ENCODE measurements around the gene GAL. TPM values are rescaled to one million over a fixed set of nuclear protein-coding genes. Genes with fewer than 3 reads are reported as not detected.

GAL gene
- total RNA-seq, 2 donors from 2014 or later = 98.9 to 166 TPM

GRCh38 chr11:68687986-68688385 lies 3.6 kb downstream of the GAL start:
- H3K9me3 Mint-ChIP-seq = no peaks in the 10 kb centered on the region
- peak; percentile 45 for DNase-seq
- 94% methylated on average over 14 of the region's 14 CpGs for WGBS, 2 experiments (ENCODE audit: insufficient coverage in 1 of 2, insufficient read length in 1 of 2)
- no peak overlapping the region for H3K4me3 ChIP-seq (ENCODE audit: low read length)
- H3K36me3 ChIP-seq (ENCODE audit: control insufficient read depth, insufficient read depth, low read length) = peaks cover 48% of the 10 kb centered on the region
- peaks cover 24% of the 10 kb centered on the region for H3K27me3 Mint-ChIP-seq (ENCODE audit: insufficient read depth)
- H3K27me3 ChIP-seq (ENCODE audit: control insufficient read depth, insufficient read depth, low read length, poor library complexity, severe bottlenecking) = peaks cover 4% of the 10 kb centered on the region
- H3K36me3 Mint-ChIP-seq (ENCODE audit: low read depth) = peaks cover 26% of the 10 kb centered on the region
- H3K27ac ChIP-seq (ENCODE audit: low read depth, low read length) = no peak overlapping the region
- TF ChIP-seq CTCF (conservative IDR thresholded peaks at IDR 0.05) = no peak
- H3K4me3 Mint-ChIP-seq = no peak overlapping the region
- peak overlapping the region; percentile 65 for H3K27ac Mint-ChIP-seq
- H3K4me1 ChIP-seq (ENCODE audit: control insufficient read depth, insufficient read depth, low read length) = no peaks in the 10 kb centered on the region
- H3K9ac ChIP-seq (ENCODE audit: extremely low read depth, low read length, poor library complexity, severe bottlenecking) = no peak overlapping the region
- peaks cover 42% of the 10 kb centered on the region for H3K4me1 Mint-ChIP-seq
- no peaks in the 10 kb centered on the region for H3K9me3 ChIP-seq (ENCODE audit: control insufficient read depth, low read length)

GRCh38 chr11:68688881-68689280 lies 4.5 kb downstream of the GAL start:
- H3K36me3 ChIP-seq (ENCODE audit: control insufficient read depth, insufficient read depth, low read length) = peaks cover 48% of the 10 kb centered on the region
- Mint-ChIP-seq H3K36me3 (ENCODE audit: low read depth) (peaks cover 26% of the 10 kb centered on the region), H3K9me3 (no peaks in the 10 kb centered on the region), H3K27me3 (ENCODE audit: insufficient read depth) (peaks cover 16% of the 10 kb centered on the region), H3K4me3 (no peak overlapping the region), H3K4me1 (peaks cover 43% of the 10 kb centered on the region), H3K27ac (no peak overlapping the region)
- H3K27ac ChIP-seq (ENCODE audit: low read depth, low read length) = no peak overlapping the region
- no peaks in the 10 kb centered on the region for H3K9me3 ChIP-seq (ENCODE audit: control insufficient read depth, low read length)
- no peak for TF ChIP-seq CTCF (conservative IDR thresholded peaks at IDR 0.05)
- peaks cover 2% of the 10 kb centered on the region for H3K27me3 ChIP-seq (ENCODE audit: control insufficient read depth, insufficient read depth, low read length, poor library complexity, severe bottlenecking)
- H3K4me1 ChIP-seq (ENCODE audit: control insufficient read depth, insufficient read depth, low read length) = no peaks in the 10 kb centered on the region
- WGBS, 2 experiments (ENCODE audit: insufficient coverage in 1 of 2, insufficient read length in 1 of 2) = 87 to 92% methylated on average over 10 to 12 of the region's 12 CpGs
- no peak overlapping the region for H3K9ac ChIP-seq (ENCODE audit: extremely low read depth, low read length, poor library complexity, severe bottlenecking)
- no peak overlapping the region for H3K4me3 ChIP-seq (ENCODE audit: low read length)
- DNase-seq = peak; percentile 43

- 74 to 77% methylated on average over 9 to 14 of the region's 14 CpGs for WGBS, 2 experiments (ENCODE audit: insufficient coverage in 1 of 2, insufficient read length in 1 of 2)
- no peaks in the 10 kb centered on the region for H3K9me3 ChIP-seq (ENCODE audit: control insufficient read depth, low read length)
- H3K9me3 Mint-ChIP-seq = peaks cover 3% of the 10 kb centered on the region
- no peak overlapping the region for H3K9ac ChIP-seq (ENCODE audit: extremely low read depth, low read length, poor library complexity, severe bottlenecking)
- no peak overlapping the region for H3K27ac Mint-ChIP-seq
- H3K4me1 Mint-ChIP-seq = peaks cover 43% of the 10 kb centered on the region
- no peak overlapping the region for H3K4me3 Mint-ChIP-seq
- no peak overlapping the region for H3K27ac ChIP-seq (ENCODE audit: low read depth, low read length)
- H3K27me3 ChIP-seq (ENCODE audit: control insufficient read depth, insufficient read depth, low read length, poor library complexity, severe bottlenecking) = no peaks in the 10 kb centered on the region
- no peak overlapping the region for H3K4me3 ChIP-seq (ENCODE audit: low read length)
- TF ChIP-seq CTCF (conservative IDR thresholded peaks at IDR 0.05) = no peak
- H3K4me1 ChIP-seq (ENCODE audit: control insufficient read depth, insufficient read depth, low read length) = no peaks in the 10 kb centered on the region
- peaks cover 48% of the 10 kb centered on the region for H3K36me3 ChIP-seq (ENCODE audit: control insufficient read depth, insufficient read depth, low read length)
- H3K27me3 Mint-ChIP-seq (ENCODE audit: insufficient read depth) = peaks cover 13% of the 10 kb centered on the region
- peaks cover 26% of the 10 kb centered on the region for H3K36me3 Mint-ChIP-seq (ENCODE audit: low read depth)
- peak; percentile 67 for DNase-seq
These were observed 5.6 kb downstream of the GAL start for GRCh38 chr11:68689737-68690625.

All from endodermal cell (in vitro differentiated cells).